ENCODE measurements around the gene KCNK16. TPM values are rescaled to one million over a fixed set of nuclear protein-coding genes. Genes with fewer than 3 reads are reported as not detected.

KCNK16 gene
- total RNA-seq, 1 donor from 2014 or later, result not detected

DNA sequence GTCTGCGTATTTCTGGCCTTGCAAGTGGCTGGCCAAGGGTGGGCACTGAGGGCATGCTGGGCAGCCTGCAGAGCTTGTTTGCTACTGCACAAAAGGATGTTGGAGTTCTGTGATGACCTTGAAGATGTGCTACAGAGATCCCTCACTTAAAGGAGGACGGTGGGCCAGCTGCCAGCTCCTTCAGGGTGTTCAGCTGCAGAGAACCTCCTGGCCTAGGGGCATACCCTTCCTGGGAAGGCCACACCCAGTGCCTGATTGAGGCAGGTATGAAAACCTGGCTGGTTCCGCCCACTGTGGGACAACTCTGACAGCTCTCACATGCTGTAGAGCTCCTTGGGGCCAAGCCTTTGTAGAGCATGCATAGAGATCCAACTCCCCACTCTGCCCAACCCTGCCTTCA is 5.2 kb downstream of the KCNK16 start:
- no peak overlapping the region for H3K27ac Mint-ChIP-seq (ENCODE audit: unreplicated experiment)
- Histone ChIP-seq H2AFZ (ENCODE audit: low read depth, low read length) (no peak overlapping the region), H3K9ac (ENCODE audit: low read length) (no peak overlapping the region), H3K4me2 (ENCODE audit: low read length) (no peak overlapping the region), H4K20me1 (ENCODE audit: insufficient read depth, low read length) (no peaks in the 10 kb centered on the region), H3K9me3 (ENCODE audit: insufficient read depth, low read depth, low read length) (no peaks in the 10 kb centered on the region), H3K27me3 (ENCODE audit: insufficient read depth, low read length) (peaks cover 19% of the 10 kb centered on the region), H3K4me1 (ENCODE audit: insufficient read depth, low read length) (no peaks in the 10 kb centered on the region), H3K36me3 (ENCODE audit: insufficient read depth, low read length) (no peaks in the 10 kb centered on the region), H3K79me2 (ENCODE audit: insufficient read depth, low read length) (no peaks in the 10 kb centered on the region), H3K4me3 (ENCODE audit: insufficient read depth, low read depth, low read length) (no peak overlapping the region), H3K27ac (ENCODE audit: low read depth, low read length) (no peak overlapping the region)
- H3K36me3 Mint-ChIP-seq (ENCODE audit: low read depth, unreplicated experiment), result peaks cover 2% of the 10 kb centered on the region
- no peak for DNase-seq (ENCODE audit: low read depth)
- H3K4me1 Mint-ChIP-seq (ENCODE audit: low read depth, unreplicated experiment), result no peaks in the 10 kb centered on the region
- H3K27me3 Mint-ChIP-seq (ENCODE audit: low read depth, unreplicated experiment), result peaks cover 91% of the 10 kb centered on the region
- no peak overlapping the region for H3K4me3 Mint-ChIP-seq (ENCODE audit: unreplicated experiment)
- peaks cover 1% of the 10 kb centered on the region for H3K9me3 Mint-ChIP-seq (ENCODE audit: unreplicated experiment)
- no peak for TF ChIP-seq EZH2 (IDR thresholded peaks at IDR 0.05; ENCODE audit: insufficient read depth, low read length)
- TF ChIP-seq, protein P1, sequence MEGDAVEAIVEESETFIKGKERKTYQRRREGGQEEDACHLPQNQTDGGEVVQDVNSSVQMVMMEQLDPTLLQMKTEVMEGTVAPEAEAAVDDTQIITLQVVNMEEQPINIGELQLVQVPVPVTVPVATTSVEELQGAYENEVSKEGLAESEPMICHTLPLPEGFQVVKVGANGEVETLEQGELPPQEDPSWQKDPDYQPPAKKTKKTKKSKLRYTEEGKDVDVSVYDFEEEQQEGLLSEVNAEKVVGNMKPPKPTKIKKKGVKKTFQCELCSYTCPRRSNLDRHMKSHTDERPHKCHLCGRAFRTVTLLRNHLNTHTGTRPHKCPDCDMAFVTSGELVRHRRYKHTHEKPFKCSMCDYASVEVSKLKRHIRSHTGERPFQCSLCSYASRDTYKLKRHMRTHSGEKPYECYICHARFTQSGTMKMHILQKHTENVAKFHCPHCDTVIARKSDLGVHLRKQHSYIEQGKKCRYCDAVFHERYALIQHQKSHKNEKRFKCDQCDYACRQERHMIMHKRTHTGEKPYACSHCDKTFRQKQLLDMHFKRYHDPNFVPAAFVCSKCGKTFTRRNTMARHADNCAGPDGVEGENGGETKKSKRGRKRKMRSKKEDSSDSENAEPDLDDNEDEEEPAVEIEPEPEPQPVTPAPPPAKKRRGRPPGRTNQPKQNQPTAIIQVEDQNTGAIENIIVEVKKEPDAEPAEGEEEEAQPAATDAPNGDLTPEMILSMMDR (IDR thresholded peaks at IDR 0.05; ENCODE audit: insufficient read depth, low read depth, low read length), result no peak
- no peak for FAIRE-seq

DNA sequence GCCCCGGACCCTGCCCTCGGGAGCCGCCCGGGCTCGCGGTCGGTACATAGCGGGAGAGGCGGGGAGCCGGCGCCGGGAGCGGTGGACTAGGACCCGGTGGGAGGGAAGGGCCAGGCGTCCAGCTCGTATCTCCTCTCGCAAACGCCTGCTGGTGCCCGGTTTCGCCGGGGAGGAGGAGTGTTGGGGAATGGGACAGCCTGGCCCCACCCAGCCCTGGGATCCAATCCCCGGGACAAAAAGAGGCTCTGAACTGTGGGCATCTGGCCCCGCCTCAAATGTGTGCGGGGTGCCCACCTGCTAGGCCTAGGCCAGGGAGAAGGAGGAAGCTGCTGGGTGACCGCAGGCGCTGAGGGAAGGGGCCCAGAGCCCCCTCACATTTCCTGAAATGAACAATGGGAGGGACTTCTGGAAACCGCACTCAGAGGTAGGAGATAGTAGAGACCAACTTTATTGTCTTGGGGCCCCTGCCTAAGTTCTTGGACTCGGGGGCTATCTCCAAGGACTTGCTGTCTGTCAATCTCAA is 8.2 kb downstream of the KCNK16 start, which contains the start of gene KCNK17:
Gene KCNK17, minus strand, starts transcription at position 147 of the 523 bp plus-strand sequence. Its CDS starts 99 bp downstream, at position 48.
- Mint-ChIP-seq H3K27ac (ENCODE audit: unreplicated experiment) (no peak within 1 kb of the TSS), H3K36me3 (ENCODE audit: low read depth, unreplicated experiment) (peaks cover 2% of the 10 kb centered on the region), H3K4me1 (ENCODE audit: low read depth, unreplicated experiment) (no peaks in the 10 kb centered on the region), H3K27me3 (ENCODE audit: low read depth, unreplicated experiment) (peaks cover 90% of the 10 kb centered on the region), H3K4me3 (ENCODE audit: unreplicated experiment) (no peak within 1 kb of the TSS), H3K9me3 (ENCODE audit: unreplicated experiment) (peaks cover 1% of the 10 kb centered on the region)
- Histone ChIP-seq H3K4me1 (ENCODE audit: insufficient read depth, low read length) (no peaks in the 10 kb centered on the region), H3K36me3 (ENCODE audit: insufficient read depth, low read length) (no peaks in the 10 kb centered on the region), H4K20me1 (ENCODE audit: insufficient read depth, low read length) (no peaks in the 10 kb centered on the region), H3K9ac (ENCODE audit: low read length) (no peak within 1 kb of the TSS), H3K4me3 (ENCODE audit: insufficient read depth, low read depth, low read length) (no peak within 1 kb of the TSS), H3K4me2 (ENCODE audit: low read length) (no peak within 1 kb of the TSS), H3K27ac (ENCODE audit: low read depth, low read length) (no peak within 1 kb of the TSS), H3K27me3 (ENCODE audit: insufficient read depth, low read length) (peaks cover 25% of the 10 kb centered on the region), H3K79me2 (ENCODE audit: insufficient read depth, low read length) (no peaks in the 10 kb centered on the region), H2AFZ (ENCODE audit: low read depth, low read length) (no peak within 1 kb of the TSS), H3K9me3 (ENCODE audit: insufficient read depth, low read depth, low read length) (no peaks in the 10 kb centered on the region)
- FAIRE-seq (no peak), DNase-seq (ENCODE audit: low read depth) (no peak)
- no peak for TF ChIP-seq EZH2 (IDR thresholded peaks at IDR 0.05; ENCODE audit: insufficient read depth, low read length)
- TF ChIP-seq, protein P1 (IDR thresholded peaks at IDR 0.05; ENCODE audit: insufficient read depth, low read depth, low read length), result no peak

DNA sequence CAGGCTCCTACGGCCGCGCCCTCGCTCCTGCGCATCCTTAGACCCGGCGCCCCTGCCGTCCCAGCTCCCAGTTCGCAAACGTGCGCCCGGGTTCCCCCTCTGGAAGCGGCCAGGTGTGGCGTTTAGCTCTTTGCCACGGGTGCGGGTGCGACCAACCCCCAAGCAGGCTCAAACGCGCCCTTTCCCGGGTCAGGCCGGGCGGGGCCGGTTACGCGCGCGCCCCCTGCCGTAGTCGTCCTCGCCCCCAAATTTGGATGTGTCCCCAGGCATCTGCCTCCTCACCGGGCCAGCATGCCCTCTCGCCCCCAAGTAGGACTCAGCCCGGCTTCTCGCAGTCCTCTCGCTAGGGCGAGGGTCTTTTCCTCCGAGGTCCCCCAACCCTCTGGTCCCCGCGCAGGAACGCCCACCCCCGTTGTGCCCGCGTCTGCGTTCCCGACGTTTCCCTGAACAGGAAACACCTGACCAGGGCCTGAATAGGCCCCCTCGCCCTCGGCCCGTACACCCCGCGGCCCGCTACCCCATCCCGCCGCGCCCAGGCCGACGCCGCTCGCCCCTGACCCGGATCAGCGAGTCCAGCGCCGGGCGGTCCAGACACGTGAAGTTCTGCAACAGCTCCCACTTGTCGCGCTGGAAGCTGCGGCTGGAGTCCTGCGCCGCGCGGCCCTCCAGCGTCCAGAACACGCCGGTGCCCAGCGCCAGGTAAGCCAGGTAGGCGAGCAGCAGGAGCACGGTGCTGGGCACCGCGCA is 8.8 kb downstream of the KCNK16 start:
- Histone ChIP-seq H3K9me3 (ENCODE audit: insufficient read depth, low read depth, low read length) (no peaks in the 10 kb centered on the region), H3K79me2 (ENCODE audit: insufficient read depth, low read length) (no peaks in the 10 kb centered on the region), H3K9ac (ENCODE audit: low read length) (no peak overlapping the region), H3K36me3 (ENCODE audit: insufficient read depth, low read length) (no peaks in the 10 kb centered on the region), H3K27me3 (ENCODE audit: insufficient read depth, low read length) (peaks cover 25% of the 10 kb centered on the region), H2AFZ (ENCODE audit: low read depth, low read length) (no peak overlapping the region), H4K20me1 (ENCODE audit: insufficient read depth, low read length) (no peaks in the 10 kb centered on the region), H3K4me1 (ENCODE audit: insufficient read depth, low read length) (no peaks in the 10 kb centered on the region), H3K4me3 (ENCODE audit: insufficient read depth, low read depth, low read length) (no peak overlapping the region), H3K27ac (ENCODE audit: low read depth, low read length) (no peak overlapping the region), H3K4me2 (ENCODE audit: low read length) (no peak overlapping the region)
- peaks cover 87% of the 10 kb centered on the region for H3K27me3 Mint-ChIP-seq (ENCODE audit: low read depth, unreplicated experiment)
- DNase-seq (ENCODE audit: low read depth) (no peak), FAIRE-seq (no peak)
- no peak overlapping the region for H3K27ac Mint-ChIP-seq (ENCODE audit: unreplicated experiment)
- peaks cover 2% of the 10 kb centered on the region for H3K36me3 Mint-ChIP-seq (ENCODE audit: low read depth, unreplicated experiment)
- H3K9me3 Mint-ChIP-seq (ENCODE audit: unreplicated experiment), result no peaks in the 10 kb centered on the region
- no peaks in the 10 kb centered on the region for H3K4me1 Mint-ChIP-seq (ENCODE audit: low read depth, unreplicated experiment)
- H3K4me3 Mint-ChIP-seq (ENCODE audit: unreplicated experiment), result no peak overlapping the region
- peak; percentile 64 for TF ChIP-seq EZH2 (IDR thresholded peaks at IDR 0.05; ENCODE audit: insufficient read depth, low read length)
- TF ChIP-seq, protein P1 (IDR thresholded peaks at IDR 0.05; ENCODE audit: insufficient read depth, low read depth, low read length), result no peak

All from astrocyte (in vitro differentiated cells and primary cell).